HEK293 (cell line): Measurements from ENCODE around the gene TYROBP.
A peak's percentile ranks its signal among the peaks of the same experiment; 100 is the strongest.

Source experiments
- CTCF ChIA-PET: fragments of 350-600 bp; formaldehyde crosslinking; extraction: SDS; loops from one replicate; lab custom pipeline; 2021; ENCODE audit warnings: antibody characterized with exemption; lab: Yijun Ruan, JAX
- POLR2A ChIA-PET: fragments of 300-600 bp; formaldehyde crosslinking; extraction: SDS; loops from one replicate; lab custom pipeline; 2020; ENCODE audit warnings: antibody characterized with exemption, inconsistent platforms; lab: Yijun Ruan, JAX
- H3K27ac ChIP-seq: fragments of 200-500 bp; sonication (Bioruptor generic); 2 replicates; pipeline ENCODE4 v1.5.1; 2014; ENCODE audit warnings: low read depth, low read length, control low read depth, inconsistent platforms; ENCODE audit errors: extremely low read depth
- H3K36me3 ChIP-seq, 2 experiments: fragments of 200-500 bp in 1 of 2; sonication (Bioruptor generic) in 1 of 2; 1 replicate in 1 of 2; 2 replicates in 1 of 2; pipeline ENCODE4 v1.5.1; 2014 to 2017; ENCODE audit warnings: inconsistent platforms in 2 of 2, low read length in 2 of 2; ENCODE audit not compliant: control insufficient read depth in 2 of 2, insufficient read depth in 1 of 2
- H3K4me1 ChIP-seq: fragments of 200-500 bp; sonication (Bioruptor generic); 2 replicates; pipeline ENCODE4 v1.5.1; 2014; ENCODE audit warnings: mild to moderate bottlenecking, low read length, inconsistent platforms; ENCODE audit not compliant: control insufficient read depth, insufficient read depth
- H3K4me3 ChIP-seq: 2 replicates; pipeline ENCODE4 v1.5.1; 2011; ENCODE audit warnings: low read depth, mild to moderate bottlenecking, control low read depth, low read length, moderate library complexity
- H3K9me3 ChIP-seq: fragments of 200-500 bp; sonication (Bioruptor generic); 2 replicates; pipeline ENCODE4 v1.5.1; 2014; ENCODE audit warnings: low read depth, low read length, inconsistent platforms; ENCODE audit not compliant: control insufficient read depth, insufficient read depth
- GLI2 ChIP-seq: fragments of 450-650 bp; formaldehyde crosslinking; IDR thresholded peaks from 2 replicates; pipeline ENCODE4; 2017; ENCODE audit warnings: missing biosample characterization, missing genetic modification characterization, low read depth, borderline replicate concordance
- HOXA7 ChIP-seq: sonication (generic); formaldehyde crosslinking; IDR thresholded peaks from 2 replicates; pipeline ENCODE4 v1.8.1; 2022; ENCODE audit warnings: missing genetic modification reagents, borderline replicate concordance
- KLF1 ChIP-seq: fragments of 450-650 bp; formaldehyde crosslinking; IDR thresholded peaks from 2 replicates; pipeline ENCODE4 v1.5.1; 2016; ENCODE audit warnings: missing biosample characterization, missing genetic modification characterization
- KLF7 ChIP-seq: fragments of 450-650 bp; formaldehyde crosslinking; IDR thresholded peaks from 2 replicates; pipeline ENCODE4 v1.5.1; 2016; ENCODE audit warnings: missing biosample characterization, missing genetic modification characterization, borderline replicate concordance
- KLF8 ChIP-seq: fragments of 450-650 bp; formaldehyde crosslinking; IDR thresholded peaks from 2 replicates; pipeline ENCODE4 v1.5.1; 2016; ENCODE audit warnings: missing biosample characterization, missing genetic modification characterization
- KLF9 ChIP-seq: fragments of 450-650 bp; formaldehyde crosslinking; IDR thresholded peaks from 2 replicates; pipeline ENCODE4 v1.5.1; 2016; ENCODE audit warnings: missing biosample characterization, missing genetic modification characterization, low read depth
- OVOL3 ChIP-seq: fragments of 450-650 bp; formaldehyde crosslinking; IDR thresholded peaks from 2 replicates; pipeline ENCODE4 v1.5.1; 2016; ENCODE audit warnings: missing biosample characterization, missing genetic modification characterization
- PRDM1 ChIP-seq: fragments of 450-650 bp; formaldehyde crosslinking; IDR thresholded peaks from 2 replicates; pipeline ENCODE4; 2016; ENCODE audit warnings: missing biosample characterization, missing genetic modification characterization
- REPIN1 ChIP-seq: fragments of 450-650 bp; formaldehyde crosslinking; IDR thresholded peaks from 2 replicates; pipeline ENCODE4 v1.5.1; 2017; ENCODE audit warnings: missing biosample characterization, missing genetic modification characterization, low read depth
- ZBTB21 ChIP-seq: fragments of 450-650 bp; formaldehyde crosslinking; IDR thresholded peaks from 2 replicates; pipeline ENCODE4 v1.5.1; 2017; ENCODE audit warnings: missing biosample characterization, missing genetic modification characterization
- ZBTB48 ChIP-seq: fragments of 450-650 bp; formaldehyde crosslinking; IDR thresholded peaks from 2 replicates; pipeline ENCODE4 v1.5.1; 2016; ENCODE audit warnings: missing biosample characterization, missing genetic modification characterization
- ZFP69B ChIP-seq: fragments of 450-650 bp; formaldehyde crosslinking; IDR thresholded peaks from 2 replicates; pipeline ENCODE4 v1.5.1; 2016; ENCODE audit warnings: missing biosample characterization, missing genetic modification characterization
- ZNF121 ChIP-seq: fragments of 450-650 bp; formaldehyde crosslinking; IDR thresholded peaks from 2 replicates; pipeline ENCODE4 v1.5.1; 2016; ENCODE audit warnings: missing biosample characterization, missing genetic modification characterization
- ZNF211 ChIP-seq: fragments of 450-650 bp; formaldehyde crosslinking; IDR thresholded peaks from 2 replicates; pipeline ENCODE4 v1.5.1; 2016; ENCODE audit warnings: low read depth, missing biosample characterization, missing genetic modification characterization
- ZNF747 ChIP-seq: fragments of 450-650 bp; formaldehyde crosslinking; IDR thresholded peaks from 2 replicates; pipeline ENCODE4 v1.5.1; 2016; ENCODE audit warnings: missing biosample characterization, missing genetic modification characterization
- TF ChIP-seq, protein P1 (sequence below): fragments of 450-650 bp; formaldehyde crosslinking; IDR thresholded peaks from 2 replicates; pipeline ENCODE4 v1.5.1; 2016; ENCODE audit warnings: missing biosample characterization, missing genetic modification characterization
- TF ChIP-seq, protein P2 (sequence below): fragments of 450-650 bp; formaldehyde crosslinking; IDR thresholded peaks from 2 replicates; pipeline ENCODE4 v1.5.1; 2016; ENCODE audit warnings: missing biosample characterization, missing genetic modification characterization
- TF ChIP-seq, protein P3 (sequence below): fragments of 450-650 bp; formaldehyde crosslinking; IDR thresholded peaks from 2 replicates; pipeline ENCODE4 v1.5.1; 2016; ENCODE audit warnings: missing biosample characterization, missing genetic modification characterization
- TF ChIP-seq, protein P4 (sequence below): fragments of 450-650 bp; formaldehyde crosslinking; IDR thresholded peaks from 2 replicates; pipeline ENCODE4 v1.5.1; 2016; ENCODE audit warnings: missing biosample characterization, missing genetic modification characterization
- TF ChIP-seq, protein P5 (sequence below): fragments of 450-650 bp; formaldehyde crosslinking; IDR thresholded peaks from 2 replicates; pipeline ENCODE4 v1.5.1; 2016; ENCODE audit warnings: missing biosample characterization, missing genetic modification characterization

Gene TYROBP

DNA sequence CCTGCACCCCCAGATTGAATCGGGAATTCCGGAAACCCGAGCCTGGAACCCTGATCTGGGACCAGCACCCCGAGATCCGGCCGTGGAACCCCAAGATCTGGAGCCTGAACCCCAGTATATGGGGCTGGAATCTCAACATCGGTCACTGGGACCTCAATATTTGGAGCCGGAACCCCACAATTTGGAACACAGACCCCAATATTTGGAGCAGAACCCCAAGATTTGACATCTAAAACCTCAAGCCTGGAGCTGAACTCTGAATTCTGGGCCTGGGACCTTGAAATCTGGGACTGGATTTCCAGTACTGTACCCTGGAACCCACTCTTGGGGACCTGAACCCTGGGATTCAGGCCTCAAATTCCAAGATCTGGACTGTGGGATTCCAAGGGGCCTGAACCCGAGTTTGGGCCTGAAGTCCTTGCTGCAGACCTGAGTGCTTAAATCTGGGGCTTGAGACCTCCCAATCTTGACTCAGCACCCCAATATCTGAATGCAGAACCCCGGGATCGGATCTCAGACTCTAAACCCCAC is 28.7 kb upstream of the TYROBP start (continued):
- TF ChIP-seq KLF8 (tag by site-specific recombination) (no peak), ZBTB21 (tag by site-specific recombination) (no peak), REPIN1 (tag by site-specific recombination) (no peak), ZNF121 (0 out of 2 replicates have a peak, but pooled peaks have one; percentile 19), GLI2 (tag by site-specific recombination) (no peak), ZNF747 (tag by site-specific recombination) (no peak), HOXA7 (CRISPR knock-in tag) (no peak), ZNF211 (tag by site-specific recombination) (no peak), KLF7 (tag by site-specific recombination) (no peak)
- TF ChIP-seq, protein P1, sequence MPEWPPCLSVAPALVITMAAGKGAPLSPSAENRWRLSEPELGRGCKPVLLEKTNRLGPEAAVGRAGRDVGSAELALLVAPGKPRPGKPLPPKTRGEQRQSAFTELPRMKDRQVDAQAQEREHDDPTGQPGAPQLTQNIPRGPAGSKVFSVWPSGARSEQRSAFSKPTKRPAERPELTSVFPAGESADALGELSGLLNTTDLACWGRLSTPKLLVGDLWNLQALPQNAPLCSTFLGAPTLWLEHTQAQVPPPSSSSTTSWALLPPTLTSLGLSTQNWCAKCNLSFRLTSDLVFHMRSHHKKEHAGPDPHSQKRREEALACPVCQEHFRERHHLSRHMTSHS (tag by site-specific recombination), result no peak
- TF ChIP-seq, protein P2, sequence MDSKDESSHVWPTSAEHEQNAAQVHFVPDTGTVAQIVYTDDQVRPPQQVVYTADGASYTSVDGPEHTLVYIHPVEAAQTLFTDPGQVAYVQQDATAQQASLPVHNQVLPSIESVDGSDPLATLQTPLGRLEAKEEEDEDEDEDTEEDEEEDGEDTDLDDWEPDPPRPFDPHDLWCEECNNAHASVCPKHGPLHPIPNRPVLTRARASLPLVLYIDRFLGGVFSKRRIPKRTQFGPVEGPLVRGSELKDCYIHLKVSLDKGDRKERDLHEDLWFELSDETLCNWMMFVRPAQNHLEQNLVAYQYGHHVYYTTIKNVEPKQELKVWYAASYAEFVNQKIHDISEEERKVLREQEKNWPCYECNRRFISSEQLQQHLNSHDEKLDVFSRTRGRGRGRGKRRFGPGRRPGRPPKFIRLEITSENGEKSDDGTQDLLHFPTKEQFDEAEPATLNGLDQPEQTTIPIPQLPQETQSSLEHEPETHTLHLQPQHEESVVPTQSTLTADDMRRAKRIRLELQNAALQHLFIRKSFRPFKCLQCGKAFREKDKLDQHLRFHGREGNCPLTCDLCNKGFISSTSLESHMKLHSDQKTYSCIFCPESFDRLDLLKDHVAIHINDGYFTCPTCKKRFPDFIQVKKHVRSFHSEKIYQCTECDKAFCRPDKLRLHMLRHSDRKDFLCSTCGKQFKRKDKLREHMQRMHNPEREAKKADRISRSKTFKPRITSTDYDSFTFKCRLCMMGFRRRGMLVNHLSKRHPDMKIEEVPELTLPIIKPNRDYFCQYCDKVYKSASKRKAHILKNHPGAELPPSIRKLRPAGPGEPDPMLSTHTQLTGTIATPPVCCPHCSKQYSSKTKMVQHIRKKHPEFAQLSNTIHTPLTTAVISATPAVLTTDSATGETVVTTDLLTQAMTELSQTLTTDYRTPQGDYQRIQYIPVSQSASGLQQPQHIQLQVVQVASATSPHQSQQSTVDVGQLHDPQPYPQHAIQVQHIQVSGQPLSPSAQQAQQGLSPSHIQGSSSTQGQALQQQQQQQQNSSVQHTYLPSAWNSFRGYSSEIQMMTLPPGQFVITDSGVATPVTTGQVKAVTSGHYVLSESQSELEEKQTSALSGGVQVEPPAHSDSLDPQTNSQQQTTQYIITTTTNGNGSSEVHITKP (tag by site-specific recombination), result no peak
- TF ChIP-seq, protein P3, sequence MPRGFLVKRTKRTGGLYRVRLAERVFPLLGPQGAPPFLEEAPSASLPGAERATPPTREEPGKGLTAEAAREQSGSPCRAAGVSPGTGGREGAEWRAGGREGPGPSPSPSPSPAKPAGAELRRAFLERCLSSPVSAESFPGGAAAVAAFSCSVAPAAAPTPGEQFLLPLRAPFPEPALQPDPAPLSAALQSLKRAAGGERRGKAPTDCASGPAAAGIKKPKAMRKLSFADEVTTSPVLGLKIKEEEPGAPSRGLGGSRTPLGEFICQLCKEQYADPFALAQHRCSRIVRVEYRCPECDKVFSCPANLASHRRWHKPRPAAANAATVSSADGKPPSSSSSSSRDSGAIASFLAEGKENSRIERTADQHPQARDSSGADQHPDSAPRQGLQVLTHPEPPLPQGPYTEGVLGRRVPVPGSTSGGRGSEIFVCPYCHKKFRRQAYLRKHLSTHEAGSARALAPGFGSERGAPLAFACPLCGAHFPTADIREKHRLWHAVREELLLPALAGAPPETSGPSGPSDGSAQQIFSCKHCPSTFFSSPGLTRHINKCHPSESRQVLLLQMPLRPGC (tag by site-specific recombination), result no peak

DNA sequence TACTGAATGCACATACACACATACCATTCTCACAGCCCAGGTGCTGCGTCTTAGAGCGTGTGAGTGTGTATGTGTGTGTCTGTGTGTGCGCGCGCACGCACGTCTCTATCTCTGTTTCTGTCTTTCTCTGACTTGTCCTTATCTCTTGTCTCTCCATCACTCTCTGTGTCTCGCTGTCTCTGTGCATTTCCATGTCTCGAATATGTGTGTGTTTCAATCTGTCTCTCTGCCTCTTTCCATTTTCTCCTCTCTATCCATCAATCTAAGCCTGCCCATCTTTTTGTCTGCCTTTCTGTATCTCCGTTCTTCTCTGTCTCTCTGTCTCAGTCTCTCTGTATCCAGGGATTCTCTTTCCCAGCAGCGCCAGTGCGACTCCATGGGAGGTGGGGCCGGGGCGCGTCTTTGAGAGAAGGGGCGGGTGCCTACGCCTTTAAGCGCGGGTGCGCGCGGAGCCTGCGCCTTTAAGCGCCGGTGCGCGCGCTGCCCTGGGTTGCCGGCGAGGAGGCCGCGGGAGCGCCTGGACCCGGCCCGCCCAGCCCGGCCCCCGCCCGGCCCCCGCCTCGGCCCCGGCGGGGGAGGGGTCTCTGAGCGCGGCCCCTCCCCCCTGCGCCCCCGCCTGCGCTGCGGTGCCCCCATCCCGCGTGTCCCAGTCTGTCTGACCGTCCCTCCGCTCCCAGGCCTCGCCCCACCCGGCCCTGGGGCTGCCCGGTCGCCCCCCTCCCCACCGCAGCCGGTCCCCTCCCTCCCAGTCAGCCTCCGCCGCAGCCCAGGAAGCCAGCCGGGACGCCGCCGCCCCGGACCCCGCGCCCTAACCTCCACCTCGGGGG is 28.0 kb upstream of the TYROBP start, which contains the start of gene LRFN3:
TSS of gene LRFN3 (plus strand) at position 464 of the 827 bp plus-strand sequence. CDS start 3,052 bp downstream, outside the sequence.
- Histone ChIP-seq H3K27ac (peak within 1 kb of the TSS; percentile 78; the same call in 1 of the 2 replicates), H3K36me3 (peaks cover 20 to 28% of the 10 kb centered on the region in 2 experiments), H3K4me3 (peak within 1 kb of the TSS; percentile 49), H3K4me1 (peaks cover 26% of the 10 kb centered on the region), H3K9me3 (no peaks in the 10 kb centered on the region; the same call in 1 of the 2 replicates)
- ChIA-PET POLR2A (no interaction called here), CTCF (interaction anchor here (0.5 to 8.0 kb wide), 4 partner anchors 9 to 91 kb away, joined by 3 to 185 read pairs (median 4); no protein-coding TSS in a partner anchor)
- TF ChIP-seq OVOL3 (tag by site-specific recombination) (no peak), KLF9 (tag by site-specific recombination) (peak; percentile 87), PRDM1 (tag by site-specific recombination) (peak; percentile 93), ZBTB48 (peak; percentile 87), KLF1 (tag by site-specific recombination) (peak; percentile 79), ZFP69B (tag by site-specific recombination) (peak; percentile 99)
- TF ChIP-seq, protein P2 (tag by site-specific recombination), result peak; percentile 49
- TF ChIP-seq, protein P4, sequence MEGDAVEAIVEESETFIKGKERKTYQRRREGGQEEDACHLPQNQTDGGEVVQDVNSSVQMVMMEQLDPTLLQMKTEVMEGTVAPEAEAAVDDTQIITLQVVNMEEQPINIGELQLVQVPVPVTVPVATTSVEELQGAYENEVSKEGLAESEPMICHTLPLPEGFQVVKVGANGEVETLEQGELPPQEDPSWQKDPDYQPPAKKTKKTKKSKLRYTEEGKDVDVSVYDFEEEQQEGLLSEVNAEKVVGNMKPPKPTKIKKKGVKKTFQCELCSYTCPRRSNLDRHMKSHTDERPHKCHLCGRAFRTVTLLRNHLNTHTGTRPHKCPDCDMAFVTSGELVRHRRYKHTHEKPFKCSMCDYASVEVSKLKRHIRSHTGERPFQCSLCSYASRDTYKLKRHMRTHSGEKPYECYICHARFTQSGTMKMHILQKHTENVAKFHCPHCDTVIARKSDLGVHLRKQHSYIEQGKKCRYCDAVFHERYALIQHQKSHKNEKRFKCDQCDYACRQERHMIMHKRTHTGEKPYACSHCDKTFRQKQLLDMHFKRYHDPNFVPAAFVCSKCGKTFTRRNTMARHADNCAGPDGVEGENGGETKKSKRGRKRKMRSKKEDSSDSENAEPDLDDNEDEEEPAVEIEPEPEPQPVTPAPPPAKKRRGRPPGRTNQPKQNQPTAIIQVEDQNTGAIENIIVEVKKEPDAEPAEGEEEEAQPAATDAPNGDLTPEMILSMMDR (tag by site-specific recombination), result peak; percentile 31; the same call in 1 of the 2 replicates
- TF ChIP-seq, protein P5, sequence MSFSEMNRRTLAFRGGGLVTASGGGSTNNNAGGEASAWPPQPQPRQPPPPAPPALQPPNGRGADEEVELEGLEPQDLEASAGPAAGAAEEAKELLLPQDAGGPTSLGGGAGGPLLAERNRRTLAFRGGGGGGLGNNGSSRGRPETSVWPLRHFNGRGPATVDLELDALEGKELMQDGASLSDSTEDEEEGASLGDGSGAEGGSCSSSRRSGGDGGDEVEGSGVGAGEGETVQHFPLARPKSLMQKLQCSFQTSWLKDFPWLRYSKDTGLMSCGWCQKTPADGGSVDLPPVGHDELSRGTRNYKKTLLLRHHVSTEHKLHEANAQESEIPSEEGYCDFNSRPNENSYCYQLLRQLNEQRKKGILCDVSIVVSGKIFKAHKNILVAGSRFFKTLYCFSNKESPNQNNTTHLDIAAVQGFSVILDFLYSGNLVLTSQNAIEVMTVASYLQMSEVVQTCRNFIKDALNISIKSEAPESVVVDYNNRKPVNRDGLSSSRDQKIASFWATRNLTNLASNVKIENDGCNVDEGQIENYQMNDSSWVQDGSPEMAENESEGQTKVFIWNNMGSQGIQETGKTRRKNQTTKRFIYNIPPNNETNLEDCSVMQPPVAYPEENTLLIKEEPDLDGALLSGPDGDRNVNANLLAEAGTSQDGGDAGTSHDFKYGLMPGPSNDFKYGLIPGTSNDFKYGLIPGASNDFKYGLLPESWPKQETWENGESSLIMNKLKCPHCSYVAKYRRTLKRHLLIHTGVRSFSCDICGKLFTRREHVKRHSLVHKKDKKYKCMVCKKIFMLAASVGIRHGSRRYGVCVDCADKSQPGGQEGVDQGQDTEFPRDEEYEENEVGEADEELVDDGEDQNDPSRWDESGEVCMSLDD (tag by site-specific recombination), result peak; percentile 68
